Karpas-422 (cell line): ENCODE measurements around the gene RPS6KC1. TPM values are rescaled to one million over a fixed set of nuclear protein-coding genes. Genes with fewer than 3 reads are reported as not detected.
A peak's percentile ranks its signal among the peaks of the same experiment; 100 is the strongest.

Experiments used
- DNase-seq: peaks from one replicate; pipeline ENCODE4 v3.0.0-alpha.2; 2015
- H2AFZ ChIP-seq: fragments of 200-600 bp; sonication (generic); 2 replicates; pipeline ENCODE4 v1.6.1; 2014; ENCODE audit warnings: antibody characterized with exemption, low read length, mixed read lengths
- H3K27ac ChIP-seq: fragments of 200-600 bp; sonication (generic); 2 replicates; pipeline ENCODE4 v1.5.1; 2014; ENCODE audit warnings: mild to moderate bottlenecking, low read length, moderate library complexity
- H3K27me3 ChIP-seq: fragments of 200-600 bp; sonication (generic); 2 replicates; pipeline ENCODE4 v1.6.1; 2014; ENCODE audit warnings: low read length, mixed read lengths
- H3K36me3 ChIP-seq: fragments of 200-600 bp; sonication (generic); 2 replicates; pipeline ENCODE4 v1.6.1; 2014; ENCODE audit warnings: low read length, mixed read lengths; ENCODE audit not compliant: insufficient read depth
- H3K4me1 ChIP-seq: fragments of 200-600 bp; sonication (generic); 2 replicates; pipeline ENCODE4 v1.6.1; 2014; ENCODE audit warnings: mild to moderate bottlenecking, low read length, mixed read lengths
- H3K4me2 ChIP-seq: fragments of 200-600 bp; sonication (generic); 2 replicates; pipeline ENCODE4 v1.6.1; 2014; ENCODE audit warnings: low read length, low read depth, mild to moderate bottlenecking; ENCODE audit not compliant: poor library complexity, severe bottlenecking
- H3K4me3 ChIP-seq: fragments of 200-600 bp; sonication (generic); 2 replicates; pipeline ENCODE4 v1.5.1; 2014; ENCODE audit warnings: mild to moderate bottlenecking, antibody characterized with exemption, low read length, mixed read lengths
- H3K79me2 ChIP-seq: fragments of 200-600 bp; sonication (generic); 2 replicates; pipeline ENCODE4 v1.6.1; 2014; ENCODE audit warnings: mild to moderate bottlenecking, low read length, mixed read lengths
- H3K9ac ChIP-seq: fragments of 200-600 bp; sonication (generic); 2 replicates; pipeline ENCODE4 v1.6.0; 2014; ENCODE audit warnings: low read length
- H3K9me2 ChIP-seq: fragments of 200-600 bp; sonication (generic), shearing (Covaris generic); replicated peaks from 2 replicates; pipeline ENCODE4 v1.6.0; 2014; ENCODE audit warnings: mild to moderate bottlenecking, low read length, moderate library complexity; ENCODE audit not compliant: insufficient read depth
- H3K9me3 ChIP-seq: fragments of 300-700, 200-600 bp; sonication (generic); 2 replicates; pipeline ENCODE4 v1.6.1; 2014; ENCODE audit warnings: low read length, mixed read lengths
- H4K20me1 ChIP-seq: fragments of 200-600 bp; sonication (generic); 2 replicates; pipeline ENCODE4 v1.6.1; 2014; ENCODE audit warnings: mild to moderate bottlenecking, antibody characterized with exemption, low read length, low read depth; ENCODE audit not compliant: insufficient read depth
- total RNA-seq: library from RNA; depleted of rRNA; stranded (reverse); fragments of >200 nt; shearing (Covaris generic); gene quantifications from 2 replicates; pipeline ENCODE4 v1.2.3, GENCODE V29; 2014; ENCODE audit warnings: low replicate concordance

The RPS6KC1 gene
- total RNA-seq, 1 experiment from 2014 or later, result 13.2 TPM

- H4K20me1 ChIP-seq, result no peaks in the 10 kb centered on the region
- peak; percentile 76 for DNase-seq
- H3K9me2 ChIP-seq, result no peaks in the 10 kb centered on the region
- no peak overlapping the region for H3K4me3 ChIP-seq
- no peak overlapping the region for H3K9ac ChIP-seq
- no peaks in the 10 kb centered on the region for H3K27me3 ChIP-seq
- H3K4me1 ChIP-seq, result no peaks in the 10 kb centered on the region
- no peaks in the 10 kb centered on the region for H3K79me2 ChIP-seq
- no peak overlapping the region for H2AFZ ChIP-seq
- H3K36me3 ChIP-seq, result no peaks in the 10 kb centered on the region
- no peak overlapping the region for H3K27ac ChIP-seq
- H3K9me3 ChIP-seq, result no peaks in the 10 kb centered on the region
- no peak overlapping the region for H3K4me2 ChIP-seq
Measured at GRCh38 chr1:213244664-213245091, 193.6 kb downstream of the RPS6KC1 start.

GRCh38 chr1:213245260-213245910 is 194.3 kb downstream of the RPS6KC1 start:
- Histone ChIP-seq H4K20me1 (no peaks in the 10 kb centered on the region), H3K4me3 (no peak overlapping the region), H3K9ac (no peak overlapping the region), H3K36me3 (no peaks in the 10 kb centered on the region), H3K27ac (no peak overlapping the region), H3K79me2 (no peaks in the 10 kb centered on the region), H3K9me2 (no peaks in the 10 kb centered on the region), H2AFZ (no peak overlapping the region), H3K4me1 (no peaks in the 10 kb centered on the region), H3K9me3 (no peaks in the 10 kb centered on the region), H3K4me2 (no peak overlapping the region), H3K27me3 (no peaks in the 10 kb centered on the region)
- no peak for DNase-seq

GRCh38 chr1:213247038-213247437 is 196.0 kb downstream of the RPS6KC1 start:
- Histone ChIP-seq H2AFZ (no peak overlapping the region), H3K9ac (no peak overlapping the region), H3K4me3 (no peak overlapping the region), H3K36me3 (no peaks in the 10 kb centered on the region), H3K4me2 (no peak overlapping the region), H3K27ac (no peak overlapping the region), H4K20me1 (no peaks in the 10 kb centered on the region), H3K79me2 (no peaks in the 10 kb centered on the region), H3K9me3 (no peaks in the 10 kb centered on the region), H3K4me1 (no peaks in the 10 kb centered on the region), H3K27me3 (no peaks in the 10 kb centered on the region), H3K9me2 (no peaks in the 10 kb centered on the region)
- no peak for DNase-seq

- Histone ChIP-seq H3K79me2 (no peaks in the 10 kb centered on the region), H3K27me3 (no peaks in the 10 kb centered on the region), H2AFZ (no peak overlapping the region), H3K4me3 (no peak overlapping the region), H3K9ac (no peak overlapping the region), H3K9me3 (no peaks in the 10 kb centered on the region), H3K9me2 (no peaks in the 10 kb centered on the region), H3K27ac (no peak overlapping the region), H4K20me1 (no peaks in the 10 kb centered on the region), H3K36me3 (no peaks in the 10 kb centered on the region), H3K4me2 (no peak overlapping the region), H3K4me1 (no peaks in the 10 kb centered on the region)
- no peak for DNase-seq
Measured at GRCh38 chr1:213249395-213249794, 198.4 kb downstream of the RPS6KC1 start.

GRCh38 chr1:213250041-213250440 is 199.0 kb downstream of the RPS6KC1 start:
- H3K9ac ChIP-seq, result no peak overlapping the region
- DNase-seq, result no peak
- H2AFZ ChIP-seq, result no peak overlapping the region
- no peaks in the 10 kb centered on the region for H3K79me2 ChIP-seq
- H3K4me3 ChIP-seq, result no peak overlapping the region
- H4K20me1 ChIP-seq, result no peaks in the 10 kb centered on the region
- H3K4me2 ChIP-seq, result no peak overlapping the region
- no peaks in the 10 kb centered on the region for H3K36me3 ChIP-seq
- no peaks in the 10 kb centered on the region for H3K4me1 ChIP-seq
- H3K9me3 ChIP-seq, result no peaks in the 10 kb centered on the region
- no peaks in the 10 kb centered on the region for H3K27me3 ChIP-seq
- H3K9me2 ChIP-seq, result no peaks in the 10 kb centered on the region
- H3K27ac ChIP-seq, result no peak overlapping the region

GRCh38 chr1:213250446-213250845 is 199.4 kb downstream of the RPS6KC1 start:
- Histone ChIP-seq H2AFZ (no peak overlapping the region), H3K79me2 (no peaks in the 10 kb centered on the region), H3K27me3 (no peaks in the 10 kb centered on the region), H3K4me2 (no peak overlapping the region), H3K27ac (no peak overlapping the region), H3K4me1 (no peaks in the 10 kb centered on the region), H3K9me3 (no peaks in the 10 kb centered on the region), H3K36me3 (no peaks in the 10 kb centered on the region), H3K4me3 (no peak overlapping the region), H3K9me2 (no peaks in the 10 kb centered on the region), H4K20me1 (no peaks in the 10 kb centered on the region), H3K9ac (no peak overlapping the region)
- no peak for DNase-seq

GRCh38 chr1:213251972-213252371 is 200.9 kb downstream of the RPS6KC1 start:
- Histone ChIP-seq H2AFZ (no peak overlapping the region), H3K4me1 (peaks cover 10% of the 10 kb centered on the region), H3K9me3 (no peaks in the 10 kb centered on the region), H4K20me1 (no peaks in the 10 kb centered on the region), H3K27me3 (no peaks in the 10 kb centered on the region), H3K27ac (no peak overlapping the region), H3K9me2 (no peaks in the 10 kb centered on the region), H3K79me2 (no peaks in the 10 kb centered on the region), H3K4me2 (no peak overlapping the region), H3K9ac (no peak overlapping the region), H3K36me3 (no peaks in the 10 kb centered on the region), H3K4me3 (no peak overlapping the region)
- DNase-seq, result no peak

GRCh38 chr1:213256438-213257087 is 205.5 kb downstream of the RPS6KC1 start:
- Histone ChIP-seq H3K4me1 (peaks cover 10% of the 10 kb centered on the region), H3K36me3 (no peaks in the 10 kb centered on the region), H4K20me1 (no peaks in the 10 kb centered on the region), H3K4me3 (no peak overlapping the region), H3K9ac (no peak overlapping the region), H3K4me2 (no peak overlapping the region), H3K79me2 (no peaks in the 10 kb centered on the region), H3K27me3 (no peaks in the 10 kb centered on the region), H3K9me2 (no peaks in the 10 kb centered on the region), H2AFZ (no peak overlapping the region), H3K27ac (no peak overlapping the region), H3K9me3 (no peaks in the 10 kb centered on the region)
- DNase-seq, result no peak
